Mucosa of descending colon (tissue), 3 donors: Measurements from ENCODE around the gene ABLIM2. TPM values are rescaled to one million over a fixed set of nuclear protein-coding genes. Genes with fewer than 3 reads are reported as not detected.

Source experiments
- ATAC-seq: fragments of 200-7000 bp; cut with Tn5 transposase; one replicate; pipeline ENCODE4 v1.9.1; 2020; ENCODE audit warnings: mild to moderate bottlenecking, moderate library complexity
- DNase-seq, 3 donors: peaks; one replicate each; pipeline ENCODE4 v3.0.0-alpha.2; 2020
- H3K36me3 ChIP-seq: fragments of 200-600 bp; one replicate; pipeline ENCODE4 v1.8.0; 2021; ENCODE audit warnings: low read depth, mild to moderate bottlenecking
- H3K4me1 ChIP-seq: fragments of 200-600 bp; one replicate; pipeline ENCODE4 v1.8.0; 2021; ENCODE audit warnings: low read depth, mild to moderate bottlenecking
- H3K4me3 ChIP-seq: fragments of 200-600 bp; one replicate; pipeline ENCODE4 v1.8.0; 2021; ENCODE audit warnings: mild to moderate bottlenecking
- H3K9me3 ChIP-seq: fragments of 200-600 bp; one replicate; pipeline ENCODE4 v1.8.0; 2021; ENCODE audit warnings: mild to moderate bottlenecking
- intact Hi-C, 2 donors: fragments of 100-400 bp; cut with DNase I in 1 of 2; cut with micrococcal nuclease in 1 of 2; formaldehyde crosslinking; loops; one replicate each; pipeline versions ENCODE4 v1.11.0 to v1.11.1; 2022; cut with DNase I, micrococcal nuclease
- total RNA-seq, 3 donors: library from RNA; stranded (reverse); fragmentation: NEBNext Ultra II Directional in 2 of 3; extraction: Animal tissue kit (Norgen Biotek cat#: 25700) in 2 of 3; gene quantifications; one replicate each; pipeline versions ENCODE4 v1.2.1 to v1.2.4, GENCODE V29; 2021 to 2023
- TF ChIP-seq, protein P1 (sequence below): fragments of 200-600 bp; IDR thresholded peaks from one replicate; pipeline ENCODE4 v1.8.0; 2022; ENCODE audit warnings: antibody characterized with exemption, mild to moderate bottlenecking
- donor health status: DM: no; HTN: no; CAD: no; lungs with moderate emphysema.
- donor health status: DM: no; HTN: no; CAD: no.
- donor health status: DM: no; HTN: yes; CAD: no.

The ABLIM2 gene
- total RNA-seq, 3 donors from 2014 or later: 15.0 to 15.8 (median 15.5) TPM

DNA sequence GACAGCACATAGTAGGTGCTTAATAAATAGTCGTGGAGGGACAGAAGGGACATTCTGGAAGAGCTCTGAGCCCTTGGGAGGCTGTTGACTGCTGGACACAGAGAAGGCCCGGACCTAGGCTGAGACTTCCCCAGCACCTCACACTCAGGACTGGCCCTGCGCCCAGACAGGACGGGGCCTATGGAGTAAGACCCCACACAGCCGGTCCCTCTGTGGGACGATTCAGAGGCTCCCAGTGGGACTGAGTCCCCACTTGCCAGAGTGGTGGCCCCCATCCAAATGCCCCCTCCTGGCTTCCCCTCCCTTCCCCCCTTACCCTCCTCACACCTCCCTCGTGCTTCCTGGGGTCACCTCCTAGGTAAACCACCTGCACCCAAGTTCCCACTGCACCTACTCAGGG, 8.9 kb downstream of the ABLIM2 start:
- intact Hi-C loops: no loop called here
- Histone ChIP-seq H3K4me3 (no peak overlapping the region), H3K4me1 (no peaks in the 10 kb centered on the region), H3K9me3 (no peaks in the 10 kb centered on the region), H3K36me3 (no peaks in the 10 kb centered on the region)
- peak in 1 of 3 donors; percentile 19 for DNase-seq
- ATAC-seq: no peak
- TF ChIP-seq, protein P1, sequence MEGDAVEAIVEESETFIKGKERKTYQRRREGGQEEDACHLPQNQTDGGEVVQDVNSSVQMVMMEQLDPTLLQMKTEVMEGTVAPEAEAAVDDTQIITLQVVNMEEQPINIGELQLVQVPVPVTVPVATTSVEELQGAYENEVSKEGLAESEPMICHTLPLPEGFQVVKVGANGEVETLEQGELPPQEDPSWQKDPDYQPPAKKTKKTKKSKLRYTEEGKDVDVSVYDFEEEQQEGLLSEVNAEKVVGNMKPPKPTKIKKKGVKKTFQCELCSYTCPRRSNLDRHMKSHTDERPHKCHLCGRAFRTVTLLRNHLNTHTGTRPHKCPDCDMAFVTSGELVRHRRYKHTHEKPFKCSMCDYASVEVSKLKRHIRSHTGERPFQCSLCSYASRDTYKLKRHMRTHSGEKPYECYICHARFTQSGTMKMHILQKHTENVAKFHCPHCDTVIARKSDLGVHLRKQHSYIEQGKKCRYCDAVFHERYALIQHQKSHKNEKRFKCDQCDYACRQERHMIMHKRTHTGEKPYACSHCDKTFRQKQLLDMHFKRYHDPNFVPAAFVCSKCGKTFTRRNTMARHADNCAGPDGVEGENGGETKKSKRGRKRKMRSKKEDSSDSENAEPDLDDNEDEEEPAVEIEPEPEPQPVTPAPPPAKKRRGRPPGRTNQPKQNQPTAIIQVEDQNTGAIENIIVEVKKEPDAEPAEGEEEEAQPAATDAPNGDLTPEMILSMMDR: no peak

DNA sequence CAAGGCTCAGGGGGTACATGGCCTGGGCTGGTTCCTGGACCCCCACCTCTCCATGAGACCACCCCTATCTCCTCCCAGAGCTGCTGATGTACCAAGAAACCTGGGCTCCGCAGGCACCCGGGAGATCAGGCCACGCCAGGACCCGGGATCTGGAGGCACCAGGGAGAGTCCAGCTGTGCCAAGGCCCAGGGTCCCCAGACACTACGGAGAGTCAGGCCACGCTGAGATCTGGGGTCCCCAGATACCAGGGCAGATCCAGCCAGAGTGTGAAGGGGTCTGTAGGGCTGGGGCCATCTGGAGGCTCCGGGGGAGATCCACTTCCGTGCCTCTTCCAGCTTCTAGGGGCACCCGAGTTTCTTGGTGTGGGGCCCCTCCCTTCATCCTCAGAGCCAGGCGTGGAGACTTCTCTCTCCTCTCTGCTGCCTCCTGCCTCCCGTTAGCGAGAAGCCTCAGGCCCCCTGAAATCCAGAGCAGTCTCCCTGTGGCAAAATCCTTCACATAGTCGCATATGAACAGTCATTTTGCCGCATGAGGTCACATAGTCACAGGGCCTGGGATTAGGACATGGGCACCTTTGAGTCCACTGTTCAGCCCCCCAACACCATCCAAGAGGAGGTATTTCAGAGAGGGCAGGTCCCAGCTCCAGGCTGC, 9.7 kb downstream of the ABLIM2 start:
- no peak for DNase-seq
- intact Hi-C loops: no loop called here
- no peaks in the 10 kb centered on the region for H3K9me3 ChIP-seq
- no peak overlapping the region for H3K4me3 ChIP-seq
- no peak for ATAC-seq
- H3K36me3 ChIP-seq: no peaks in the 10 kb centered on the region
- no peaks in the 10 kb centered on the region for H3K4me1 ChIP-seq
- TF ChIP-seq, protein P1: no peak

DNA sequence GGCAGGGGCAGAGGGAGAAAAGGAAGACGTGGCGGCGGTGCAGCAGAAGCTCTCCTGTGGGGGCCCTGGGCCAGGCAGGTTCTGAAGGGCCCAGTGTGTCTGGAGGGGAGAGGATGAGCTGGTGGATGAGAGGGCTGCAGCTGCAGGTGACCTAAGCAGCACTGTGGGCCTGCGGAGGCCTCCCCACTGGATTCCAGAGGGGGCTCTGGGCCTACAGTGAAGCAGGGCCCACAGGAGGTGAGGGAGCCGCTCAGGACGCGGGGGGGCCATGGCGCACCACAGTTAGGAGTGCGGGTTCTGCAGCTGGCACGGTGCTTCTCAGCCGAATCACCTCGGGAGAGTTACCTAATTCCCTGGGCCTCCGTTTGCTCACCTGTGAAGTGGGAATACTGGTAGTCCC, 10.5 kb downstream of the ABLIM2 start:
- Histone ChIP-seq H3K4me3 (no peak overlapping the region), H3K9me3 (no peaks in the 10 kb centered on the region), H3K36me3 (no peaks in the 10 kb centered on the region), H3K4me1 (no peaks in the 10 kb centered on the region)
- DNase-seq: no peak
- intact Hi-C loops: no loop called here
- no peak for ATAC-seq
- TF ChIP-seq, protein P1: no peak

DNA sequence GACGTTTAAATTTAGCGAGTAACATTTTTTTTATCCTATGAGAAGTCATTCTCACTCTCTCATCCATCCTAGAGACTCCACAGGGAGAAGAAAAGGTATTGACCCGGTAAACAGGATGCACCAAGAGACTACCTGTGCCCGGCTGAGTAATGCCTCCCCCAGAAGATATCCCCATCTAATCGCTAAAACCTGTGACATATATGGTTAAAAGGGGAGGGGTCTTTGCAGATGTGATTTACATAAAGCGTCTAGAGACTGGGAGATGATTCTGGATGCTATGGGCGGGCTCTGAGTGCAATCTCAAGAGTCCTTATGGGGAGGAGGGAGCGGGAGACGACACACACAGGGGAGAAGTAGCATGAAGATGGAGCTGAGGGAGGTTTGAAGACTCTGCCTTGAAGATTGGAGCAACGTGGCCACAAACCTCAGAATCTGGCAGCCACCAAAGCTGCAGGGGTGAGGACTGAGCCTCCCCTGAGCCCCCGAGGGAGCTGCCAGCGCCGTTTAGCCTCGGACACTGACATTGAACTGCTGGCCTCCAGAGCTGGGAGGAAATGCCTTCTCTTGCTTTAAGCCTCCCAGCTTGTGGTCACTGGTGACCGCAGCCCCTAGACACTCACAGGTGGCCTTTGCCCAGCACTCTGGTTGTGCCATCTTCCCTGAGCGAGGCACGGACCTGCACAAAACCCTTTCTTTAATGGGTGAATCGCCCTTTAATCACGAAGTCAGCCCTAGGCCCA, 11.2 kb downstream of the ABLIM2 start:
- Histone ChIP-seq H3K4me3 (no peak overlapping the region), H3K9me3 (no peaks in the 10 kb centered on the region), H3K4me1 (no peaks in the 10 kb centered on the region), H3K36me3 (no peaks in the 10 kb centered on the region)
- intact Hi-C loops: no loop called here
- ATAC-seq (no peak), DNase-seq (no peak)
- TF ChIP-seq, protein P1: no peak

DNA sequence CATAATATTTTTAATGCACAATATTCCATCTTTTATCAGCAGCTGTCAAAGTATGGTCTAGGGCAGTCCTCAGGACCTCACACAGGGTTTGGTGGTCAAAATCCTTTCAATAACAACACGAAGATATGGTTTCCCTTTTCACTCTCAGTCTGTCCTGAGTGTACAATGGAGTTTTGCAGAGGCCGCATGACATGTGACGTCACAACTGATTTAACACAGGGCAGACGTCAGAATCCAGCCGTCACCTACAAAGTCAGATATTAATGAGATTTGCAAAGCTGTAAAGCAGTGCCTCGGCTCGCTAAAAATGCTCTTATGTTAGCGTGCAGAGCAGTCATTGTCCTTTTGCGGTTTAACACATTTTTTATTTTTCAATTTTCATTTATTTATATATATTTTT, 12.5 kb downstream of the ABLIM2 start:
- Histone ChIP-seq H3K4me3 (no peak overlapping the region), H3K36me3 (no peaks in the 10 kb centered on the region), H3K4me1 (no peaks in the 10 kb centered on the region), H3K9me3 (no peaks in the 10 kb centered on the region)
- TF ChIP-seq, protein P1: no peak
- intact Hi-C loops: no loop called here
- no peak for ATAC-seq
- no peak for DNase-seq
